HL-60 (cell line): ENCODE data around the gene PER1.
"Not testable (repeated sequence)": the region's sequence is repeated elsewhere in the genome, so short reads cannot be mapped to it uniquely, and the experiment has no call there.

Experiments used
- DNase-seq, 2 experiments: peaks; one replicate each; pipeline ENCODE4 v3.0.0-alpha.2; 2010 to 2020; ENCODE audit warnings: low read depth in 1 of 2, low spot score in 1 of 2
- H3K27ac ChIP-seq: fragments of 250-450 bp; sonication (Bioruptor Pico); replicated peaks from 2 replicates; pipeline ENCODE4 v1.5.1; 2020; ENCODE audit warnings: mild to moderate bottlenecking, moderate library complexity
- H3K27me3 ChIP-seq: fragments of 250-450 bp; sonication (Bioruptor Pico); 2 replicates; pipeline ENCODE4 v1.5.1; 2021; ENCODE audit warnings: mild to moderate bottlenecking, moderate library complexity; ENCODE audit not compliant: insufficient read depth, poor library complexity, severe bottlenecking
- H3K4me3 ChIP-seq: replicated peaks from 2 replicates; pipeline ENCODE4 v1.5.1; 2011; ENCODE audit warnings: mild to moderate bottlenecking, control low read depth, low read length; ENCODE audit not compliant: insufficient read depth
- GABPA ChIP-seq: IDR thresholded peaks from 2 replicates; pipeline ENCODE4 v1.6.1; 2012; ENCODE audit warnings: low read depth
- POLR2AphosphoS5 ChIP-seq: IDR thresholded peaks from 2 replicates; pipeline ENCODE4 v1.6.1; 2012; ENCODE audit warnings: low read depth
- SPI1 ChIP-seq: IDR thresholded peaks from 2 replicates; pipeline ENCODE4 v1.6.1; 2012; ENCODE audit warnings: low read depth, mild to moderate bottlenecking, borderline replicate concordance
- TF ChIP-seq, protein P1 (sequence below): IDR thresholded peaks from one replicate; pipeline ENCODE4 v1.5.1; 2011; ENCODE audit warnings: low read length, control low read depth, inconsistent platforms; ENCODE audit not compliant: insufficient read depth
- TF ChIP-seq, protein P2 (sequence below): IDR thresholded peaks from 2 replicates; pipeline ENCODE4 v1.6.1; 2012; ENCODE audit warnings: low read depth; ENCODE audit not compliant: insufficient replicate concordance

The PER1 gene

DNA sequence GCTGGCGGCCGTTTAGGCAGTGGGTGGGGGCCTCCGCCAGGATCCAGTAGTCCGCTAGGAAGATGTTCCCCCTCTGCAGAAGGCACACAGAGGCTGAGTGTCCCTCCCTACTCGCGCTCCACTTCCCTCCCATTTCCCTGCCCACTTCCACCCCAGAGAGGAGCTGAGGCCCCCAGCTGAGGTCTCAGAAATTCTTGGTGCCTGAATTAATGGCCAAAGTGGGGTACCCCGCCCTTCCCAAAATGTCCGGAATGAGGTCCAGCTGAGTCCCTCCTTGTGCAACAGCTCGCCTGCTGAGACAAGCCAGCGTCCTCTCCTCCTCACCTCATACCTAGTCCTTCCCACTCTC lies 41.8 kb downstream of the PER1 start:
- Histone ChIP-seq H3K27me3 (no peaks in the 10 kb centered on the region), H3K4me3 (no peak overlapping the region), H3K27ac (no peak overlapping the region)
- DNase-seq = no peak
- TF ChIP-seq, protein P1, sequence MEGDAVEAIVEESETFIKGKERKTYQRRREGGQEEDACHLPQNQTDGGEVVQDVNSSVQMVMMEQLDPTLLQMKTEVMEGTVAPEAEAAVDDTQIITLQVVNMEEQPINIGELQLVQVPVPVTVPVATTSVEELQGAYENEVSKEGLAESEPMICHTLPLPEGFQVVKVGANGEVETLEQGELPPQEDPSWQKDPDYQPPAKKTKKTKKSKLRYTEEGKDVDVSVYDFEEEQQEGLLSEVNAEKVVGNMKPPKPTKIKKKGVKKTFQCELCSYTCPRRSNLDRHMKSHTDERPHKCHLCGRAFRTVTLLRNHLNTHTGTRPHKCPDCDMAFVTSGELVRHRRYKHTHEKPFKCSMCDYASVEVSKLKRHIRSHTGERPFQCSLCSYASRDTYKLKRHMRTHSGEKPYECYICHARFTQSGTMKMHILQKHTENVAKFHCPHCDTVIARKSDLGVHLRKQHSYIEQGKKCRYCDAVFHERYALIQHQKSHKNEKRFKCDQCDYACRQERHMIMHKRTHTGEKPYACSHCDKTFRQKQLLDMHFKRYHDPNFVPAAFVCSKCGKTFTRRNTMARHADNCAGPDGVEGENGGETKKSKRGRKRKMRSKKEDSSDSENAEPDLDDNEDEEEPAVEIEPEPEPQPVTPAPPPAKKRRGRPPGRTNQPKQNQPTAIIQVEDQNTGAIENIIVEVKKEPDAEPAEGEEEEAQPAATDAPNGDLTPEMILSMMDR = no peak
- TF ChIP-seq, protein P2, sequence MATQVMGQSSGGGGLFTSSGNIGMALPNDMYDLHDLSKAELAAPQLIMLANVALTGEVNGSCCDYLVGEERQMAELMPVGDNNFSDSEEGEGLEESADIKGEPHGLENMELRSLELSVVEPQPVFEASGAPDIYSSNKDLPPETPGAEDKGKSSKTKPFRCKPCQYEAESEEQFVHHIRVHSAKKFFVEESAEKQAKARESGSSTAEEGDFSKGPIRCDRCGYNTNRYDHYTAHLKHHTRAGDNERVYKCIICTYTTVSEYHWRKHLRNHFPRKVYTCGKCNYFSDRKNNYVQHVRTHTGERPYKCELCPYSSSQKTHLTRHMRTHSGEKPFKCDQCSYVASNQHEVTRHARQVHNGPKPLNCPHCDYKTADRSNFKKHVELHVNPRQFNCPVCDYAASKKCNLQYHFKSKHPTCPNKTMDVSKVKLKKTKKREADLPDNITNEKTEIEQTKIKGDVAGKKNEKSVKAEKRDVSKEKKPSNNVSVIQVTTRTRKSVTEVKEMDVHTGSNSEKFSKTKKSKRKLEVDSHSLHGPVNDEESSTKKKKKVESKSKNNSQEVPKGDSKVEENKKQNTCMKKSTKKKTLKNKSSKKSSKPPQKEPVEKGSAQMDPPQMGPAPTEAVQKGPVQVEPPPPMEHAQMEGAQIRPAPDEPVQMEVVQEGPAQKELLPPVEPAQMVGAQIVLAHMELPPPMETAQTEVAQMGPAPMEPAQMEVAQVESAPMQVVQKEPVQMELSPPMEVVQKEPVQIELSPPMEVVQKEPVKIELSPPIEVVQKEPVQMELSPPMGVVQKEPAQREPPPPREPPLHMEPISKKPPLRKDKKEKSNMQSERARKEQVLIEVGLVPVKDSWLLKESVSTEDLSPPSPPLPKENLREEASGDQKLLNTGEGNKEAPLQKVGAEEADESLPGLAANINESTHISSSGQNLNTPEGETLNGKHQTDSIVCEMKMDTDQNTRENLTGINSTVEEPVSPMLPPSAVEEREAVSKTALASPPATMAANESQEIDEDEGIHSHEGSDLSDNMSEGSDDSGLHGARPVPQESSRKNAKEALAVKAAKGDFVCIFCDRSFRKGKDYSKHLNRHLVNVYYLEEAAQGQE = no peak
- TF ChIP-seq GABPA (no peak), POLR2AphosphoS5 (no peak), SPI1 (no peak)

DNA sequence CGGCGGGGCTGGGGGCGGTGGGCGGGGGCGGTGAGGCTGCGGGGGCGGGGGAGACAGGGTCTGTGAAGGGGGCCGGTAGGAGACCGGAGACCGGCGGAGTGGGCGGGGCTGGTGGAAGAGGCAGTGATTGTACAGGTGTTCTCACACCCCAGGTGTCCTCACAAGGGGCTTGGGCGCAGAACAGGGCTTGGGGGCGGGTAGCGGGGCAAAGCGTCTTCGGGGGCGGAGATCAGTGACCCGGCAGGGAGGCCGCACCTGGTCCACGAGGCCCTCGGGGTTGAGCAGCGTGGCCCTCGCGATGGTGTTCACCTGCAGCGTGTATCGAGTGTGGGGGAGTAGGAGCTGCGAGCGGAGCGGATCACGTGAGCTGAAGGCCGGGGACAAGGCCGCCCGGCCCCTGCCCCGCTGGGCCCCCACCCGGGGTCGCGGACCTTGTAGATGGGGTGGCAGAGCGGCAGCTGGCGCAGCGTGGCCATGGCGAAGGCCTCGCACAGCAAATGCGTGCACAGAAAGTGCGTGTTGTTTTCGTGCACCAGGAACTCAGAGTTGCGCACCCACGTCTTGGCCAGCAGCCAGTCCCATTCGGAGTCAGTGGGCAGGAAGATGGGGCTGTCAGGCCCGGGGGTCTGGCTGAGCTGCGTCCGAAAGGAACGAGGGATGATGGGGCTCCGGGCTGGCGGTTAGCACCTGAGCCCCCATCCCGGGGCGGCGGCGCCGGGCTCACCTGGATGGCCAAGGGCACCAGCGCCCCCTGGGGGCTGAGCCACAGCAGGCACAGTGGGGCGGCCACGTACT lies 42.3 kb downstream of the PER1 start:
- no peak overlapping the region for H3K27ac ChIP-seq
- H3K4me3 ChIP-seq = peak overlapping the region; percentile 30
- TF ChIP-seq, protein P1 = peak; percentile 3
- no peak for TF ChIP-seq SPI1
- no peak for DNase-seq
- H3K27me3 ChIP-seq = no peaks in the 10 kb centered on the region

DNA sequence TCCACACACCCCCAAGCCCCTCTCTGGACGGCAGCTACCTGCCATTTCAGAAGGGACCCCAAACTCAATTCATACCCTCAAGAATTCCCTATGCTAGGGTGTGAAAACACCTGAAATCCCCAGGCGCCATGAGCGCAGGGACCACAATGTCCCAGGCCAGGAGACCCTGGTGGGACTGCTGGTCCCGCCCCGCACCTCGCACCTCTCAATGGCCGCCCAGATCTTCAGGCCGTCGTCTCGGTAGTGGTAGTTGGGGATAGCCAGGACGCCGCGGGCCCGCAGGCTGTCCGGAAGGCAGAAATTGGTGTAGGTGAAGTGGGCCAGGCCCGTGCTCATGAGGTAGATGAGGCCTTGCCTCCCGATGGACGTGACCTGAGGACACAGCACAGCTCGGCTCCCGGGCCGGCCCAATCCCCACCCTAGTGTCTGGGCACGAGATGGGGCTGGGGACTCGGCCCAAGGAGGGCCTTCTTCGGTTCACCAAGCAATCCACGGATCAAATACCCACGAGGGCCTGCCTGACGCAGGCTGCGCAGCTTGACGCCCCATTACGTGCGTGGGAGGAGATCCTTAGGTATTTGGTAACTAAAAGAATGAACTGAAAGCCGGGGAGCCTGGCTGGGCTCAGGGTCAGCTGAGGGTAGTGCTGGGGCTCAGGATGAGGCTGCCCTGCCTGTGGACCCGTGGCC lies 43.1 kb downstream of the PER1 start:
- Histone ChIP-seq H3K4me3 (no peak overlapping the region), H3K27ac (no peak overlapping the region), H3K27me3 (no peaks in the 10 kb centered on the region)
- TF ChIP-seq SPI1 (no peak), GABPA (no peak), POLR2AphosphoS5 (no peak)
- TF ChIP-seq, protein P1 = no peak
- TF ChIP-seq, protein P2 = no peak
- DNase-seq = no peak

DNA sequence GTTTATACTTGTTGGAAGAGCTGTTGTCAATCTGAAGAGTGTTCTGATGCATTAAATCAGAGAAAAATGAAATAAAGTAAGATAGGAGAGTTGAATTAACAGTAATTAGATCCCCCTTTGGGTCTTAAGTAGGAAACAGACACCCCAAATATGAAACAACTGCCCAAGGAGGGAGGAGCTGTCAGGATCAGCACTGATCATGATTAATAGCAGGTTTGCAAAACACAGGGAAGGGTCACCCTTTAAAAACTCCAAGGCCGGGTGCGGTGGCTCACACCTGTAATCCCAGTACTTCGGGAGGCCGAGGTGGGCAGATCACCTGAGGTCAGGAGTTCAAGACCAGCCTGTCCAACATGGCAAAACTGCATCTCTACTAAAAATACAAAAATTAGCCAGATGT lies 45.2 kb downstream of the PER1 start:
- not testable (repeated sequence) for H3K27ac ChIP-seq, DNase-seq, H3K27me3 ChIP-seq, H3K4me3 ChIP-seq
